HG03432 (cell line): Measurements from ENCODE around the gene OR5H14.
"Not testable (repeated sequence)": the region's sequence is repeated elsewhere in the genome, so short reads cannot be mapped to it uniquely, and the experiment has no call there.

Experiments
- ATAC-seq: cut with Tn5 transposase; IDR thresholded peaks from one replicate; pipeline ENCODE4 v1.9.1; 2021; ENCODE audit warnings: mild to moderate bottlenecking, moderate library complexity; ENCODE audit not compliant: unreplicated experiment

Gene OR5H14

DNA sequence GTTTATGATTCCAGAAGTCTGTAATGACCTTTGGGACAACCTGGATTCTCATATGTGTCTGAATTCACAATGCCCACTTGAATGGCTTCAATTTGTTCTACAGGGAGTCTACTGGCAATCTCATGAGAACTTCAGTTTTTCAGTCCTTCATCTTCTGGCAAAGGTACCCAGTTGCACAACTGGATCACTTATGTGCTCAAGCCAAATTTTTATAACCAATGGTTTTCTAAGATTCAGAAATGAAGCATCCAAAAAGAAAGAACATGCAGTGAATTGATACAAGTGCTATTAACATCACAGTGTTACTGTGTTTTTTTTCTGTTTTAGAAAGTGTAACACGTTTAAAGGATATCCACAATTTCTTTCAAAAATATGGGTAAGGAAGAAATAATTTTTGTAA, at the start of gene OR5H14:
Gene OR5H14, plus strand, starts transcription at position 301 of the 400 bp plus-strand sequence. CDS start 1,907 bp downstream, outside the sequence.
- no peak for ATAC-seq

DNA sequence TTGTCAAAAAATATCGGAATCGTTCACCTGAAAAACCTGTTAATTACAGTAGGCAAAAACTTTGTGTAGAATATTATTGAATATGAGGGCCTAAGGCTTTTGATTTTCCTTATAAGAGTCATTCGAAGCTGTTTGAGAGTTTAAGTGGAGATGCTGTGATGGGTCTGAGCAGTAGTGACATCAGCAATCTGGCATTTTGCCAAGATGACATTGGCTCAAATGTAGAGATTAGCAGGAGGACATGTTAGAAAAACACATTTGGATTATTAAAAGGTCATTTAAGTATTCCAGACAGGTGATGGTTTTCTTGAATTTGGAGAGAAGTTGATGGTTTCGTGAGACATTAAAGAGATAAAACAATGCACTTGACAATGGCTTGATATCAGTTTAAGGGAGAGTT, 47.4 kb upstream of the OR5H14 start:
- no peak for ATAC-seq

DNA sequence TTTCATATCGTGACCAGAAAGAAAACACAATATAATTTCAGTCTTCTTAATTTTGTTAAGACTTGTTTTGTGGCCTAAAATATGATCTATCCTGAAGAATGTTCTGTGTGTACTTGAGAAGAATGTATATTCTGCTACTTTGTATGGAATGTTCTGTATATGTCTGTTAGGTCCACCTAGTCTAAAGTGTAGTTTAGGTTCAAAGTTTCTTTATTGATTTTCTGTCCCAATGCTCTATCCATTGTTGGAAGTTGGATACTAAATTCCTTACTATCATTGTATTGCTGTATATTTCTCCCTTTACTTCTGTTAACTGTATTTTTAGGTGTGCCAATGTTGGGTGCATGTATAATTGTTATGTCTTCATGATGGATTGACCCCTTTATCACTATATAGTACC, 39.1 kb upstream of the OR5H14 start:
- ATAC-seq, result no peak

DNA sequence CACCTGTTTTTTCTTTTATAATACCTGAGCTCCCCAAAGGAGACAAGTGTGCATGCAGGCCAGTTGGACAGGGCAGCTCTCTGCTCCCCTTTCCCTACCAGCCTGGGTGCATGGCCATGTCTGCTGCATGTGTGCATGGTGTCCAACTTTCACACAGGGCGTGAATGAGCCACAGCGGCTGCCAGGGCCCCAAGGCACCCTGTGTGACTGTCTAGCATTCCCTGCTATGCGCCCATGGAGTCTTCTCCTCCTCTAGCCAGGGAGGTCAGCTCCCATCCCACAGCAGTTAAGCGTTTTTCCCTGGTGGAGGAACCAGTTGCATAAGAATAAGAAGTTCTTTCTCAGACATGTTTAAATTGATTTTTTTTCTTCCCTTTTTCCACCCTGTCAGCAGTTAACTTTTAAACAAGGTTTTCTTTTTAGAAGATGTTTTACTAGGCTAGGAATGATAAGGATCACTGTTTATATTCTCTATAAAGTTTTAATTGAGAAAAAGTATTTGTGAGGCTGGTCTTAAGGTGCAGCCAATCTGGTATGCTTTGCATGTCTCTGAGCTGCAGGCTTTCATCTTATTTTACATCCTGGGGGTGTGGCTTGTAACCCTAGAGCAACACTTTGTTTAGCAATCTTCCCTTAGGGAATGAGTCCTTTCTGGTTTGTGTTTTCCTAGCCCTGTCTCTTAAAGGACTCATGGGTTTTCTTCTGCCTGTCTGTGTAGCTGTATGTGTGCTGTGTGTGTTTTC, 37.3 kb upstream of the OR5H14 start:
- ATAC-seq, result no peak

DNA sequence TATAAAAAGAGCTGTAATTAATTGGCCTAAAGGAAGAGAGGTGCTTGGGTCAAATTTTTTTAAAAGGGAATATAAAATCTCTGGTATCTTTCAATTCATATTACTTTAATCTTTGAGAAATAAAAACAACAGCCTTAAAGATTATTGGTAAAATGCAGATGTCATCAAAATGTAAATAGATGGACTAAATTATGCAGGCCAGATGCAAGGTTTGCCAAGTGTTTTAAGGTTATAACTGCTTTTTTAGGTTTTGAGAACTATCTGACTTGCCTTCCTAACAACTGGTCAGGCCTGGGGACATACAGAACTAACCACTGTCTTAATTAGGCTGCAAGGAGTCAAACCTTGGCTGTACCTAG, 36.8 kb upstream of the OR5H14 start:
- no peak for ATAC-seq

DNA sequence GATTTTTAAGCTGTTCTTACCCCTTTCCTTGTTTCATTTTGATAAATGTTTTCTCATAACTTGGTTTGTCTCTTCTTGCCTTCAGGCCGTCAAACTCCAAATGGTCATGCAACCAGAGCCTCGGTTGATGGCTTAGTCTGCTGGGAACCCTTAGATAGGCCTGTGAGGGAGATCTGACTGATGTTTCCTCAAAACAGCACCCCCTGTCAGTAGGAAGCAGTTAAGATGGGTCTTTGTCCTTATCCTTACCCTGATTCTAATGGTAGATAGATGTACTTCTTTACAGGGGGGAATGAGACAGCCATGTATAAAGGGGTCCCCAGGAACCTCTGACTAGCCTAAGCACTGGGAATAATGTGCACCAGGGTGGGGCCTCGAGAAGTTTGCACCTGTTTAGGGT, 33.0 kb upstream of the OR5H14 start:
- ATAC-seq, result no peak

DNA sequence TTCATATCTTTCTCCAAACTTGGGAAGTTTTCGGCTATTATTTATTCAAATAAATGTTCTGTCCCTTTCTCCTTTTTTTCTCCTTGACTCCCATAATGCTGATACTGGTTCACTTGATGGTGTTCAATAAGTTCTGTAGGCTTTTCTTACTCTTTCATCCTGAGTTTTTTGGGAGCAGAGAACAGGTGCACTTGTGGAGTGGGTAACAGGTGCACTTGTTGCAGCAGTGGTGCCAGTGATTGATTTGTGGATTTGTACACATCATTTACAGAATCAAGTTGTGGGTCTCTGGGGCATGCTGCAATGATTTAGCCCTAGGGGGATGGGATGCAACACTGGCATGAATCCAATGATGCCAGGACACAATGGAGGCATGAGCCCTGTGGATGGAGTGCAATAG, 31.6 kb upstream of the OR5H14 start:
- no peak for ATAC-seq

DNA sequence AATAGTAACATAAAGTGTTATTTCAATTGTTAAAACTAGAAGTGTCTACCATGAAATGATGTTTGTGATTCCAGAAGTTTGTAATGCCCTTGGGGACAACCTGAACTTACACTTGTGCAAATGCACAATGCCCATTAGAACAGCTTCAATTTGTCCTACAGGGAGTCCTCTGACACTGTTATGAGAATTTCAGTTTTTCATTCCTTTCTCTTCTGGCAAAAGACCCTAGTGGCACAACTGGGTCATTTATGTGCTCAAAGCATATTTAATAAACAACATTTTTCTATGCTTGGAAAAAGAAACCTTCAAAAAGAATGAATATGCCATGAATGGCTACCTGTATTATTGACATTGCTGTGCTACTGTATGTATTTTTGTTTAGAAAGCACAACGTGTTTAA, 16.9 kb upstream of the OR5H14 start, which contains the start of gene OR5H1:
Gene OR5H1, plus strand, starts transcription at position 301 of the 400 bp plus-strand sequence. CDS start 1,977 bp downstream, outside the sequence.
- ATAC-seq, result no peak

DNA sequence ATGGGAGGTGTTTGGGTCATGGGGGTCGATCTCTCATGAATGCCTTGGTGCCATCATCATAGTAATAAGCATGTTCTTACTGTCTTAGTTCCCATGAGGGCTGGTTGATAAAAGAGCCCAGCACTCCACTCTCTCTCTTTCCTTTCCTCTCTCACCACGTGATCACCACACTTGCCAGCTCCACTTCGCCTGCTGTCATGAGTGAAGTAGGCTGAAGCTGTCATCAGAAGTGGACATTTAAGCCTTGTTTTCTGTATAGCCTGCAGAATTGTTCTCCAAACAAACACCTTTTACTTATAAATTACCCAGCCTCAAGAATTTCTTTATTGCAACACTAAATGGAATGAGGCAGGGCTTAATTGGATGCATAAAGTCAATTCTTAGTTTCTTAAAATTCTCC, 10.6 kb upstream of the OR5H14 start:
- no peak for ATAC-seq

DNA sequence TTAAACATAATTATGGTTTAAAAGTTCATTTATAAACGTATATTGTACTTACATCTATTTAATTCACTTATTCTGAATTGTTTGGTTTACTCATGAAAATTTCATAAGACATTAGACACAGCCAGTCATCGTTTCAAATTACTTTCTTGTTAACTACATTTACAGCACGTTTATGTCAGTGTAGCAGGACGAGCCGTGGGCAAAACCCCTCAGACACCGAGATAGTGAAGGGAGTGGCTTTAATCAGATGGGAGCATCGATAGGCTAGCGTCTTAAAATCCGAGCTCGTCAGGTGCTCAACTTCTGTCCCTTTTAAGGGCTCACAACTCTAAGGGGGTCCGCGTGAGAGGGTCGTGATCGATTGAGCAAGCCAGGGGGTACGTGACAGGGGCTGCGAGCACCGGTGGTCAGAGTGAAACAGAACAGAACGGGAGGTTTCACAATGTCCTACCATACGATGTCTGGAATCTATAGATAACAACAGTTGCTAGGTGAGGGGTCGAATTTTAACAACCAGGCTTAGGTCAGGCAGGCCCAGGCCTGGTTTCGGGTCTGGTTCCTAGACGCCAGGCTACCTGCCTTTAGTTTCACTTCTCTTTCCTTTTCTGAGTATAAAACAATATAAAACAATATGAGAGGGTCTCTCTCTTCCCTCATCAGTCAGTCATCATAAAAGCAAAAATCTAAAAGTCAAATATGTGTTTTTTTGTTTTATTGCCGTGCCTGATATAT, 9.3 kb upstream of the OR5H14 start:
- not testable (repeated sequence) for ATAC-seq

DNA sequence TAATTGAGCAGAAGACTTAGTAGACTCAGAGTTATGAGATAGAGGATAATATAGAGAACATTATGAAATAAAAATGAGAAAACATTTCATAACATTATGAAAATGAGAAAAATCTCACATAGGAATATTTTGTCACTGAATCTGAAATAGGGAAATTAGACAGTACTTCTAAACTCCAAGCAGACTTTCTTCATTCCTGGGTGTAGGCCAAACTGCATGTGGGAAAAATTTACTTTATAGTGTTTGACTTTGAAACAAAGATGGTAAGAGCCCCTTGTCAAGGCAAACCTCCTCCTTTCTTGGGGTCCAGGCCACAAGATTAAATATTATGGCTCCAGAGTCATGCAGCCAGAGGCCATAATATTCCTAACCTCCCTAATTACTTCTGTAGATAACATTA, 6.7 kb upstream of the OR5H14 start:
- ATAC-seq, result no peak

DNA sequence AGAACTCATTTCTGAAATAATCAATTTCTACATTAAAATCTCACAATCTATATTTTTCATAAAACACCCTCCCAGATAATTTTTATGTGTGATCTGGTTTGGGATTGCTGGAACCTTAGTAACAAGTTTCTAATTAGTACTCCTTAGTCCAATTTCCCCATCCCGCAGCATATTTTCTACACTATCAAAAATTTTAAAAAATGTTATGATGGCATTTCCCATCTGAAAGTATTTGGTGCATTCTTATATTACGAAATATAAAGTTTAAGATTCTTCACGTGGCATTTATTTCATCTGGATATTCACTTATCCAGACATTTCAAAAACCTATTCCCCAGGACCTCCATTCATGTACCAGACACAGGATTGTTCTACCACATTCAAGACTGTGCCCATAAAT, 1.5 kb downstream of the OR5H14 start:
- no peak for ATAC-seq

DNA sequence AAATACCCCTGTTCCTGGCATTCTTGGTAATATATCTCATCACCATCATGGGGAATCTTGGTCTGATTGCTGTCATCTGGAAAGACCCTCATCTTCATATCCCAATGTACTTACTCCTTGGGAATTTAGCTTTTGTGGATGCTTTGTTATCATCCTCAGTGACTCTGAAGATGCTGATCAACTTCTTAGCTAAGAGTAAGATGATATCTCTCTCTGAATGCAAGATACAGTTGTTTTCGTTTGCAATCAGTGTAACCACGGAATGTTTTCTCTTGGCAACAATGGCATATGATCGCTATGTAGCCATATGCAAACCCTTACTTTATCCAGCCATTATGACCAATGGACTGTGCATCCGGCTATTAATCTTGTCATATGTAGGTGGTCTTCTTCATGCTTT, 2.2 kb downstream of the OR5H14 start:
- ATAC-seq, result not testable (repeated sequence)

DNA sequence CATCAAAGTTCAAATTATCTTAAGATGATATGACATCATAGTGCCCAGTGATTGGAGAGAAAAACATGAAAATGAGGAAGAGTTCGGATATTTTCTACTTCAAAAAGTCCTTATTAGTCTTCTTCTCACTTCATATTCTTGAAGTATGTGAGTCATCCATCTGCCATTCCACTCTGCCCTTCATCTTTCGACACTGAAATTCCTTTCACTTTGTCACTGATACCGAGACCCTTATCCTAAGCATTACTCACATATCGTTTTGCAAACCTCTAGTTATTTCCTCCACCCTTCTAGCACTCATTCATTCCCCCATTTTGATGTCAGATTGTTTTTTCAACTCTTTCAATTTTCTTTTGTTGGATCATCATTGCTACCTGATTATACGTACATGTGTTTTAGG, 4.0 kb downstream of the OR5H14 start:
- ATAC-seq, result no peak

DNA sequence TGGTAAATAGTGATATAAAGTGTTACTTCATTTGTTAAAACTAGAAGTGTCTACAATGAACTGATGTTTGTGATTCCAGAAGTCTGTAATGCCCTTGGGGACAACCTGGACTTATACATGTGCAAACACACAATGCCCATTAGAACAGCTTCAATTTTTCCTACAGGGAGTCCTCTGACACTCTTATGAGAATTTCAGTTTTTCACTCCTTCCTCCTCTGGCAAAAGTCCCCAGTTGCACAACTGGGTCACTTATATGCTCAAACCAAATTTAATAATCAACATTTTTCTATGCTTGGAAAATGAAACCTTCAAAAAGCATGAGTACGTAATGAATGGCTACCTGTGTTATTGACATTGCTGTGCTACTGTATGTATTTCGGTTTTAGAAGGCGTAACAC, 19.1 kb downstream of the OR5H14 start, which contains the start of gene OR5H15:
Gene OR5H15, plus strand, starts transcription at position 301 of the 400 bp plus-strand sequence. CDS start 2,004 bp downstream, outside the sequence.
- no peak for ATAC-seq

DNA sequence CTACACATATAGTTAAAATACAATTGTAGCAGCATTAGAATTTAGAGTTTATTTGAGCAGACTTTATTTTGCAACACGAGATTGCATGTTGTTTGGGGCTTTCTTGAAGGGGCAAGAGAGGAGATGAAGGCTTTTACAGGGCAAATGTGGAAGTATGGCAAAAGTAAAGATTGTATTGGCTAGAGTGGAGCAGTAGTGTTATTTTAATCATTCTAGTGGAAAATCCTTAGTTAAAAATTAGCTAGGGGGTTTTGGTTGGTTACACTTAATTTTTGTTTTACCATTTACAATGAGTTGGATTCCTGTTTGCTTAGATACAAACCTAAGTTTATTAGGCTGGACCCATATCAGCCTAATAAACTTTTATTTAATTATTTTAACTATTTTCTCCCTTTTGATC, 23.8 kb downstream of the OR5H14 start:
- ATAC-seq, result no peak

DNA sequence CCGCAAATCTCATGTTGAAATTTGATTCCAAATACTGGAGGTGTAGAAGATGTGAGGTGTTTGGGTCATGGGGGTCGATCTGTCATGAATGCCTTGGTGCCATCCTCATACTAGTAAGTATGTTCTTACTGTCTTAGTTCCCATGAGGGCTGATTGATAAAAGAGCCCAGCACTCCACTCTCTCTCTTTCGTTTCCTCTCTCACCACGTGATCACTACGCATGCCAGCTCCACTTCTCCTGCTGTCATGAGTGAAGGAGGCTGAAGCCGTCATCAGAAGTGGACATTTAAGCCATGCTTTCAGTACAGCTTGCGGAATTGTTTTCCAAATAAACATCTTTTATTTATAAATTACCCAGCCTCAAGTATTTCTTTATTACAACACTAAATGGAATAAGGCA, 25.3 kb downstream of the OR5H14 start:
- no peak for ATAC-seq

DNA sequence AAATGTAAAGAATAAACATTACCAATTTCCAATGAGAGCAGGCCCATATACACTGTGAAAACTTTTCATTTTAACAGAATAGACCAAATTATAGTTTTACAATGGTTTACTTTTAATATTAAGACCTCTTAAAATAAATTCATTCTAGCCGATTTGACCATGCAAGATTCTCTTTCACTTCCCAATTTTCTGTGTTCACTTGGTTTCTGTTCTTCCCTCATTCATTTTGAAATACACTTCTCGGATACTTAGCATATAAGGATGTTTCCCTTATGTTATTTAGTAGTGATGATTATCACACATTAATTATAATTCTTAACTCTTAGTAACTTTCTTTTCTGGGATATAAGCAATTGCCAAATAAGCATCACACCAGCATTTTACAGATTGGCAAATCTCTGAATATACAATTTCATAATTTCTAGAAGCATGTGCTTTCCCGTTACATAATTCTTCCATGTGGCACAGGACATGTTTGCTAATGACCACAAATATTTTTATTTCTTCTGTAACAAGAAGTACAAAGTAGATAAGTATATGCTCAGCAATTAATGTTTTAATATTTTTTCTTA, 33.1 kb downstream of the OR5H14 start:
- no peak for ATAC-seq

DNA sequence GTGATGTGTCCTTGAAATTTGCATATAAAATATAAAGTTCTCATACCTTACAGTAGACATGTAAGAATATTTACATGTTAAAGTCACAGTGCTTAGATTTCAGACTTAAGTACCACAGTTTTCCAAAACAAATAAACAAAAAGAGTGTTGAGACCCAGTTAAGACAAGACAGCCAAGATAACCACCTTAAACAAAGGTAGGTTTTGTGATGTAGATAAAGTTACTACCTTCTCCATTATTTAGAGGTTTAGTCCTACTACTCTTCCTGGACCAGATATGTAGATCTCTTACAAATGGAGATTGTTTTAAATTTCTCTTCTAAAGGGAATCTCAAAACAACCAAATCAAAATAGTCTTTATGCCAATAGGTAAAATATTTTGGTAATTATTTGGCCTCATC, 34.9 kb downstream of the OR5H14 start:
- no peak for ATAC-seq

DNA sequence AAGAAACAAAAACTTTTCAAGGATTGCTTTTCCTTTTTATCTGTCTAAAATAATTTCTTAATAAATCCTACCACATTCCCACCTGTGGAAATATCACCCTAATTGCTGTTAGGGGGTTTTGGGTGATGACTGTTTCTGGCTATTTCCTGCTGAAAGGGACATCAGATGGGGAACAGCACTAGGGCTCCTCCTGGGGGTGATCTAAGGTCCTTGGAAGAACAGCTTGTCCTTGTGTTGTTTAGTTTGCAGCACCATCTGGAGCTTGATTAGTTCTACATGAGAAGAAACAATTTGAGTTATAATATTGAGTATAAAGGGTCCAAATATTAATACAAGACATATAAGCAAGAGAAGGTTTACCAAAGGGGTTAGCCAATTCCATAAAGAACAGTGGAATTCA, 37.9 kb downstream of the OR5H14 start:
- no peak for ATAC-seq

DNA sequence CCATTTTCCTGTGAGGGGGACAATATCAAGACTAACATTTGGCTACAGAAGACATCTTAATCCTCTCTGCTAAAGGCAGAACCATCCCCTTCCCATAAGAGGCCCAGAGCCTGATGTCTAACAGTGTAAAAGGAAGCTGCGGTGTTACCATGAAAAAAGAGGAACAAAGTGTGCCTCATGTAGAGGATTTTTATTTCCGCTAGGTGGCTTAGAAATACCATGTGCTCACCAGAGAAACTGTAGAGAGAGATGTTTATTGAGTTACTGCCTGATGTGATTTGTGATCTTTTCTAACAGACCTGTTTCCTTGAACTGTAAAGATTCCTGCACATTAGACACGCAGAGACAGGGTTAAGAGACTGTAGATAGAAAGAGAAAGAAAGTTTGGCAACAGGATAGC, 41.3 kb downstream of the OR5H14 start:
- ATAC-seq, result no peak

DNA sequence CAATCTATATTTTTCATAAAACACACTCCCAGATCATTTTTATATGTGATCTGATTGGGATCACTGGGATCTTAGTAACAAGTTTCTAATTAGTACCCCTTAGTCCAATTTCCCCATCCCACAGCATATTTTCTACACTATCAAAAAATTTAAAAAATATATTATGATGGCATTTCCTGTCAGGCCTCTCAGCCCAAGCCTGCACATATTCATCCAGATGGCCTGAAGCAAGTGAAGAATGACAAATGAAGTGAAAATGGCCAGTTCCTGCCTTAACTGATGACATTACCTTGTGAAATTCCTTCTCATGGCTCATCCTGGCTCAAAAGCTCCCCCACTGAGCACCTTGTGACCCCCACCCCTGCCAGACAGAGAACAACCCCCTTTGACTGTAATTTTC, 43.6 kb downstream of the OR5H14 start:
- ATAC-seq, result not testable (repeated sequence)
